ENCODE measurements around the gene DOCK2. TPM values are rescaled to one million over a fixed set of nuclear protein-coding genes. Genes with fewer than 3 reads are reported as not detected.

DOCK2 gene
- total and polyA plus RNA-seq, 3 donors from 2014 or later, result 6.8 to 8.9 (median 7.3) TPM

DNA sequence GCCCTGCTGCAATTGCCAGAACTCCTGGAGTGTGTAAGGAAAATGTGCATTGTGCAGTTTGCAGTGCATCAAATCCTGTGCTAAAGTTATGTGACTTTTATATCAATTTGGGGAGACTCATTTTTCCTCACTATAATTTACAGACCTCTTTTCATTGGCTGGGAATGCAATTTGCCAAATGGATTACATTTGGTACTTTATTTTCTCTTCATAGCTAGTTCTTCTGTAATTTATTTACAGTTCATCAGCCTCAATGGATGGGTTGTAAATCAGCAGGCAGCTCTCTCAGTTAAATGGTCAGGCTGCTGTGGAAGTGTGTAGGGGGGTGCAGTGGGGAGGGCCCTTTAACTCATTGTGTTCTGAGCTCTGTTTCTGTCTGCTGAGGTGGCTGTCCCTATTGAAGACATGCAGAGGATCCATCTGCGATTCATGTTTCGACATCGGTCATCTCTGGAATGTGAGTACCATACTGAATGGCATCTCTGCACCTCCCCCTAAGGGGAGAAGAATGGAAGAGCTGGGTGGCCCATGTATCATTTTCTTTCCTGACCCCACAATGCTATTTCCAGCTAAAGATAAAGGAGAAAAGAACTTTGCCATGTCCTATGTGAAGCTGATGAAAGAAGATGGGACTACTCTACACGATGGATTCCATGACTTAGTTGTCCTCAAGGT is 74.6 kb downstream of the DOCK2 start:
- H3K4me3 ChIP-seq, result no peak overlapping the region
- H3K4me1 ChIP-seq, result peaks cover 4% of the 10 kb centered on the region
- H3K9me3 ChIP-seq, result no peaks in the 10 kb centered on the region
- H3K36me3 ChIP-seq (ENCODE audit: low read depth, missing control alignments), result no peaks in the 10 kb centered on the region
- no peak for DNase-seq
- TF ChIP-seq, protein P1, sequence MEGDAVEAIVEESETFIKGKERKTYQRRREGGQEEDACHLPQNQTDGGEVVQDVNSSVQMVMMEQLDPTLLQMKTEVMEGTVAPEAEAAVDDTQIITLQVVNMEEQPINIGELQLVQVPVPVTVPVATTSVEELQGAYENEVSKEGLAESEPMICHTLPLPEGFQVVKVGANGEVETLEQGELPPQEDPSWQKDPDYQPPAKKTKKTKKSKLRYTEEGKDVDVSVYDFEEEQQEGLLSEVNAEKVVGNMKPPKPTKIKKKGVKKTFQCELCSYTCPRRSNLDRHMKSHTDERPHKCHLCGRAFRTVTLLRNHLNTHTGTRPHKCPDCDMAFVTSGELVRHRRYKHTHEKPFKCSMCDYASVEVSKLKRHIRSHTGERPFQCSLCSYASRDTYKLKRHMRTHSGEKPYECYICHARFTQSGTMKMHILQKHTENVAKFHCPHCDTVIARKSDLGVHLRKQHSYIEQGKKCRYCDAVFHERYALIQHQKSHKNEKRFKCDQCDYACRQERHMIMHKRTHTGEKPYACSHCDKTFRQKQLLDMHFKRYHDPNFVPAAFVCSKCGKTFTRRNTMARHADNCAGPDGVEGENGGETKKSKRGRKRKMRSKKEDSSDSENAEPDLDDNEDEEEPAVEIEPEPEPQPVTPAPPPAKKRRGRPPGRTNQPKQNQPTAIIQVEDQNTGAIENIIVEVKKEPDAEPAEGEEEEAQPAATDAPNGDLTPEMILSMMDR (IDR thresholded peaks at IDR 0.05), result no peak
- no peak for TF ChIP-seq POLR2A (IDR thresholded peaks at IDR 0.05)
- no peak overlapping the region for H3K27ac ChIP-seq
- intact Hi-C loops (cut with DNase I; ENCODE audit: low total_unique reads), result no loop called here
- 90 to 92% methylated on average over 4 of the region's 4 CpGs for WGBS, 2 donors
- H3K27me3 ChIP-seq, result no peaks in the 10 kb centered on the region

DNA sequence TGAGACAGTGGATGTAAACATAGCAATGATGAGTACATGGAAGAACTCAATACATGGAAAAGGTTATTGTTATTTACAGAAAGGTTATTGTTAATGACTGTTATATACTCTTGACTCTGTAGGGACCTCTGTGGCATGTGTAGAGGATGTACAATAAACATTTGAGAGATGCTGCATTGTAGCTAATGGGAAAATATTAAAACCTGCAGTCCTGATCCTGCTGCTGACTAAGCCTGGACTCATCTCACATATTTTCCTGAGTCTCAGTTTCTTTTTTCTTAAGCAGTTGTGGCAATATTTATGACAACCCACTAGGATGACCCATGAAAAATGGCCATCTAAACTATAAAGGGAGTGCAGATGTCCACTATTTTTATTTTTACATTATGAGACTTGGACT is 75.4 kb downstream of the DOCK2 start:
- intact Hi-C loops (cut with DNase I; ENCODE audit: low total_unique reads), result no loop called here
- Histone ChIP-seq H3K4me3 (no peak overlapping the region), H3K27me3 (no peaks in the 10 kb centered on the region), H3K9me3 (no peaks in the 10 kb centered on the region), H3K4me1 (peaks cover 4% of the 10 kb centered on the region), H3K27ac (no peak overlapping the region), H3K36me3 (ENCODE audit: low read depth, missing control alignments) (no peaks in the 10 kb centered on the region)
- DNase-seq, result no peak
- TF ChIP-seq, protein P1 (IDR thresholded peaks at IDR 0.05), result no peak
- no peak for TF ChIP-seq POLR2A (IDR thresholded peaks at IDR 0.05)

DNA sequence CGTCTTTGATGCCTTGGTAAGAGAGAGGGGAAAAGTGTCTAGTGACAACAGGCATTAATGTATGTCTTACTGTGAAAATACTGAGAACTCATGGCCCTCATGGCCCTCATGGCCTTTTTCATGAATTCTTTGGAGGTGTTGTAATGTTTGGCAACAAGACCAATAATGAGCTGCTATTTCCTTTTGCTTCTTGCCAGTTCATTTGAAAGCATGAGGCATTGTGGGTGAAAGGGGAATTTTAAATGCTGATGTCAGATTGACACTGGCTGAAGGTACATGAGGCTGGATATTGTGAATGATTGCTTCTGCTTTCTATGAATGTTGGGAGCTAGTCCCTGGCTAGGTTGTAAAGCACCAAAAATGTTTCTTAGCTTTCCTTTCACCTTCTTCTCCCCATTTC is 79.2 kb downstream of the DOCK2 start:
- H3K4me1 ChIP-seq, result no peaks in the 10 kb centered on the region
- no peak for DNase-seq
- H3K4me3 ChIP-seq, result no peak overlapping the region
- H3K27me3 ChIP-seq, result no peaks in the 10 kb centered on the region
- no peak overlapping the region for H3K27ac ChIP-seq
- no peaks in the 10 kb centered on the region for H3K9me3 ChIP-seq
- TF ChIP-seq POLR2A (IDR thresholded peaks at IDR 0.05), result no peak
- TF ChIP-seq, protein P1 (IDR thresholded peaks at IDR 0.05), result no peak
- no peaks in the 10 kb centered on the region for H3K36me3 ChIP-seq (ENCODE audit: low read depth, missing control alignments)
- intact Hi-C loops (cut with DNase I; ENCODE audit: low total_unique reads), result no loop called here
- 82 to 86% methylated on average over 1 of the region's 1 CpG for WGBS, 2 donors

DNA sequence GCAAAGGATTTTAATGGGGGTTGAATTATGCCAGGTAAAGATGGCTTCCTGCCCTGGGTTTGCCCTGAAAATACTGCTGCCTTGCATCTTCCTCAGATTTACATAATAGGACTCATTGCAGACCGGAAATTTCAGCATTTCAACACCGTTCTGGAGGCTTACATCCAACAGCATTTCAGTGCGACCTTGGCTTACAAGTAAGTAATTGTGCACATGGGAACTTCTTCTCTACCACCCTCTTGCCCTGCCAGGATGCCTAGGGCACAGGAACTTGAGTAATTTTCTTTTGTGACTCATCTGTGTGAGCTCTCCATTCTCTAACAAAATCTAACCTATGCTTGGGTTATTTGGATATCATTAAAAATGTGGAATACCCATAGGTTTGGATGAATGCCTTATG is 80.2 kb downstream of the DOCK2 start:
- no peak for DNase-seq
- Histone ChIP-seq H3K27ac (no peak overlapping the region), H3K4me1 (no peaks in the 10 kb centered on the region), H3K36me3 (ENCODE audit: low read depth, missing control alignments) (no peaks in the 10 kb centered on the region), H3K27me3 (no peaks in the 10 kb centered on the region), H3K4me3 (no peak overlapping the region), H3K9me3 (no peaks in the 10 kb centered on the region)
- no peak for TF ChIP-seq POLR2A (IDR thresholded peaks at IDR 0.05)
- TF ChIP-seq, protein P1 (IDR thresholded peaks at IDR 0.05), result no peak
- intact Hi-C loops (cut with DNase I; ENCODE audit: low total_unique reads), result no loop called here
- WGBS, 2 donors, result 48 to 63% methylated on average over 3 of the region's 3 CpGs
